ENCODE measurements around the gene SOX8. TPM values are rescaled to one million over a fixed set of nuclear protein-coding genes. Genes with fewer than 3 reads are reported as not detected.
"Not testable (repeated sequence)": the region's sequence is repeated elsewhere in the genome, so short reads cannot be mapped to it uniquely, and the experiment has no call there.

Gene SOX8
- total RNA-seq, 6 experiments from 2014 or later = 0.05 to 0.07 TPM; not detected in 4

GRCh38 chr16:942436-943060 lies 39.0 kb upstream of the SOX8 start:
- Mint-ChIP-seq H3K4me3 (no peak overlapping the region), H3K4me1 (ENCODE audit: low read depth) (peaks cover 12% of the 10 kb centered on the region), H3K9me3 (peaks cover 31% of the 10 kb centered on the region), H3K27me3 (ENCODE audit: insufficient read depth) (no peaks in the 10 kb centered on the region; the same call in 1 of the 2 replicates), H3K36me3 (ENCODE audit: low read depth) (peaks cover 37% of the 10 kb centered on the region), H3K27ac (no peak overlapping the region)
- DNase-seq = no peak
- no peak for TF ChIP-seq CTCF (IDR thresholded peaks at IDR 0.05)

GRCh38 chr16:943971-944370 lies 37.6 kb upstream of the SOX8 start:
- no peak overlapping the region for H3K27ac Mint-ChIP-seq
- no peaks in the 10 kb centered on the region; the same call in 1 of the 2 replicates for H3K27me3 Mint-ChIP-seq (ENCODE audit: insufficient read depth)
- H3K9me3 Mint-ChIP-seq = peaks cover 31% of the 10 kb centered on the region
- H3K4me3 Mint-ChIP-seq = no peak overlapping the region
- DNase-seq = no peak
- peaks cover 34% of the 10 kb centered on the region for H3K36me3 Mint-ChIP-seq (ENCODE audit: low read depth)
- no peak for TF ChIP-seq CTCF (IDR thresholded peaks at IDR 0.05)
- peaks cover 12% of the 10 kb centered on the region for H3K4me1 Mint-ChIP-seq (ENCODE audit: low read depth)

DNA sequence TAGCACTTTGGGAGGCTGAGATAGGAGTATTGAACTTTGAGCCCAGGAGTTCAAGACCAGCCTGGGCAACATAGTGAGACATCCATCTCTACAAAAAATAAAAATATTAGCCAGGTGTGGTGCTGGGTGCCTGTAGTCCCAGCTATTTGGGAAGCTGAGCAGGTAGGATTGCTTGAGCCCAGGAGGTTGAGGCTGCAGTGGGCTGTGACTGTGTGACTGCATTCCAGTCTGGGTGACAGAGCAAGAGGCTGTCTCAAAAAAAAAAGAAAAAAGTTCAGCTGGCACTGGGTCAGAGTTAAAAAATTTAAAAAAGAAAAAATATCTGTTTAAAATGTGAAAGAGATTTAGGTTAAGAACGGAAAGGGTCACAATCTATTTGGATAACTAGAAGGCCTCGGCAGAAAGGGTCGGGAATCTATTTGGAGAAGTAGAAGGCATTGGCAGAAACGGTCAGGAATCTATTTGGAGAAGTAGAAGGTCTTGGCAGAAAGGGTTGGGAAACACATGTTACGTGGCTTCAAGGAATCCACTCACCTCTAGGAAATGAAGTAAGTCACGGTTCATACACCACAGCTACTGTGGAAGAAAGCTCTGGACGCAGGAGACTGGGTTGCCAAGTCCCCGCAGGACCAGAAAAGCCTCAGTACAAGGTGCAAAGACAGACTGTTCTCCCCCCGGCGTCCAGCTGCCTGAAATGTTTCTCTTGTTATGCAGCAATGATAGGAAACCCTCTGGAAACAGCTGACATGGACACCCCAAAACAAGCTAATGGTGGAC lies 36.1 kb upstream of the SOX8 start:
- H3K27ac Mint-ChIP-seq = peak overlapping the region; percentile 63
- H3K36me3 Mint-ChIP-seq (ENCODE audit: low read depth) = peaks cover 33% of the 10 kb centered on the region
- peaks cover 12% of the 10 kb centered on the region for H3K4me1 Mint-ChIP-seq (ENCODE audit: low read depth)
- H3K27me3 Mint-ChIP-seq (ENCODE audit: insufficient read depth) = no peaks in the 10 kb centered on the region; the same call in 1 of the 2 replicates
- TF ChIP-seq CTCF (IDR thresholded peaks at IDR 0.05) = no peak
- peak; percentile 11 for DNase-seq
- H3K9me3 Mint-ChIP-seq = peaks cover 24% of the 10 kb centered on the region
- peak overlapping the region; percentile 20 for H3K4me3 Mint-ChIP-seq

DNA sequence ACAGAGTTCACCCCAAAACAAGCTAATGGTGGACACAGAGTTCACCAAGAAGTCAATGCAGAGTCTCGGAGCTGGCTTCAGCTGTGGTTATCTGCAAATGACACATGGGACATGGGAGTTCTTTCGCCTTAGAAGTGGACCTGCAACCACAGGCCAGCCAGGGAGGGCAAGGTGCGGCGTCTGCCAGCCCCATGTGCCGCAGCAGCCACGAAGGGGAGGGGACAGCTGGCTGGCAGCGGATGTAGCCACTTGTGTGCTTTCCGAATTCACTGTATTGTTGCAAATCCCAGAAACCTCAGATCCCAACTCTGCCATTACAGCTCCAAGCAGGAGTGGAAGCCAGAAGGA lies 35.5 kb upstream of the SOX8 start:
- peaks cover 19% of the 10 kb centered on the region for H3K9me3 Mint-ChIP-seq
- no peak for TF ChIP-seq CTCF (IDR thresholded peaks at IDR 0.05)
- H3K36me3 Mint-ChIP-seq (ENCODE audit: low read depth) = peaks cover 33% of the 10 kb centered on the region
- no peaks in the 10 kb centered on the region; the same call in 1 of the 2 replicates for H3K27me3 Mint-ChIP-seq (ENCODE audit: insufficient read depth)
- peak overlapping the region; percentile 63; the same call in 1 of the 2 replicates for H3K27ac Mint-ChIP-seq
- DNase-seq = no peak
- H3K4me1 Mint-ChIP-seq (ENCODE audit: low read depth) = peaks cover 12% of the 10 kb centered on the region
- no peak overlapping the region for H3K4me3 Mint-ChIP-seq

- Mint-ChIP-seq H3K9me3 (peaks cover 5% of the 10 kb centered on the region; the same call in 1 of the 2 replicates), H3K27me3 (ENCODE audit: insufficient read depth) (no peaks in the 10 kb centered on the region; the same call in 1 of the 2 replicates), H3K36me3 (ENCODE audit: low read depth) (peaks cover 28% of the 10 kb centered on the region), H3K4me3 (no peak overlapping the region), H3K27ac (no peak overlapping the region), H3K4me1 (ENCODE audit: low read depth) (peaks cover 12% of the 10 kb centered on the region)
- no peak for DNase-seq
- TF ChIP-seq CTCF (IDR thresholded peaks at IDR 0.05) = no peak
These were observed 34.2 kb upstream of the SOX8 start for GRCh38 chr16:947255-947921.

GRCh38 chr16:947922-948303 lies 33.7 kb upstream of the SOX8 start:
- Mint-ChIP-seq H3K4me1 (ENCODE audit: low read depth) (peaks cover 12% of the 10 kb centered on the region), H3K36me3 (ENCODE audit: low read depth) (peaks cover 25% of the 10 kb centered on the region)
- not testable (repeated sequence) for DNase-seq; H3K27me3 Mint-ChIP-seq (ENCODE audit: insufficient read depth); H3K4me3 Mint-ChIP-seq; H3K9me3 Mint-ChIP-seq; H3K27ac Mint-ChIP-seq

DNA sequence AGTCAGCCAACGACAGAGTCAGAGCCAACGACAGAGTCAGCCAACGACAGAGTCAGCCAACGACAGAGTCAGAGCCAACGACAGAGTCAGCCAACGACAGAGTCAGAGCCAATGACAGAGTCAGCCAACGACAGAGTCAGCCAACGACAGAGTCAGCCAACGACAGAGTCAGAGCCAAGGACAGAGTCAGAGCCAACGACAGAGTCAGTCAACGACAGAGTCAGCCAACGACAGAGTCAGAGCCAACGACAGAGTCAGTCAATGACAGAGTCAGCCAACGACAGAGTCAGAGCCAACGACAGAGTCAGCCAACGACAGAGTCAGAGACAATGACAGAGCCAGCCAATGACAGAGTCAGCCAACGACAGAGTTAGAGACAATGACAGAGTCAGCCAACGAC lies 32.8 kb upstream of the SOX8 start:
- not testable (repeated sequence) for H3K9me3 Mint-ChIP-seq; DNase-seq; H3K27ac Mint-ChIP-seq; H3K27me3 Mint-ChIP-seq (ENCODE audit: insufficient read depth); H3K4me3 Mint-ChIP-seq
- H3K36me3 Mint-ChIP-seq (ENCODE audit: low read depth) = peaks cover 22% of the 10 kb centered on the region
- H3K4me1 Mint-ChIP-seq (ENCODE audit: low read depth) = peaks cover 12% of the 10 kb centered on the region

DNA sequence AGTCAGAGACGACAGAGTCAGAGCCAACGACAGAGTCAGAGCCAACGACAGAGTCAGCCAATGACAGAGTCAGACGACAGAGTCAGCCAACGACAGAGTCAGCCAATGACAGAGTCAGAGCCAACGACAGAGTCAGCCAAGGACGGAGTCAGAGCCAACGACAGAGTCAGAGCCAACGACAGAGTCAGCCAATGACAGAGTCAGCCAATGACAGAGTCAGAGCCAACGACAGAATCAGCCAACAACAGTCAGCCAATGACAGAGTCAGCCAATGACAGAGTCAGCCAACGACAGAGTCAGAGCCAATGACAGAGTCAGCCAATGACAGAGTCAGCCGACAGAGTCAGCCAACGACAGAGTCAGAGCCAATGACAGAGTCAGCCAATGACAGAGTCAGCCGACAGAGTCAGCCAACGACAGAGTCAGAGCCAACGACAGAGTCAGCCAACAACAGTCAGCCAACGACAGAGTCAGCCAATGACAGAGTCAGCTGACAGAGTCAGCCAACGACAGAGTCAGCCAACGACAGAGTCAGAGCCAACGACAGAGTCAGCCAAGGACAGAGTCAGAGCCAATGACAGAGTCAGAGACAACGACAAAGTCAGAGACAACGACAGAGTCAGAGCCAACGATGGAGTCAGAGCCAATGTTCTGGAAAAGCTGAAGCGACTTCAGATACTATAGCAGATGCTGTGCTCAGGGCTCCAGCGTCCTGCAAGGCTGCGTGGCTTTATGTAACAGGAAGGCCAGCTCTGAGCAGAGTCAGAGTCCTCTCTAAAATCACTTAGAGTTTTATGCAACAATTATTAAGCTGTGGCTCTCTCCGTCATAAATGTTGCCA lies 30.6 kb upstream of the SOX8 start:
- not testable (repeated sequence) for DNase-seq, H3K27ac Mint-ChIP-seq
- H3K36me3 Mint-ChIP-seq (ENCODE audit: low read depth) = peaks cover 20% of the 10 kb centered on the region

More for the DNA sequence above, 30.6 kb upstream of the SOX8 start:
- not testable (repeated sequence) for H3K4me1 Mint-ChIP-seq (ENCODE audit: low read depth); H3K4me3 Mint-ChIP-seq; H3K27me3 Mint-ChIP-seq (ENCODE audit: insufficient read depth); H3K9me3 Mint-ChIP-seq

All from HFFc6 (cell line).